PFSK-1 (cell line): Measurements from ENCODE around the gene MCM3AP.

Experiments used
- FOXP2 ChIP-seq: optimal IDR thresholded peaks from 2 replicates; pipeline ENCODE3; 2011; ENCODE audit warnings: borderline replicate concordance, control low read depth, inconsistent platforms; ENCODE audit not compliant: insufficient read depth; ENCODE audit errors: extremely low read length, extremely low read depth
- POLR2AphosphoS5 ChIP-seq: IDR thresholded peaks from 2 replicates; pipeline ENCODE4 v1.6.1; 2012; ENCODE audit warnings: low read depth, mild to moderate bottlenecking, control low read depth, low read length, moderate library complexity
- REST ChIP-seq, 2 experiments: IDR thresholded peaks; 2 replicates each; pipeline versions ENCODE4 v1.6.1 to v1.8.0; 2011 to 2012; ENCODE audit warnings: low read depth in 2 of 2, low read length in 2 of 2, control low read depth in 1 of 2, inconsistent platforms in 1 of 2, mild to moderate bottlenecking in 1 of 2, moderate library complexity in 1 of 2; ENCODE audit not compliant: insufficient read depth in 1 of 2
- TAF1 ChIP-seq: IDR thresholded peaks from 2 replicates; pipeline ENCODE4 v1.6.1; 2012; ENCODE audit warnings: low read length, control low read depth, borderline replicate concordance; ENCODE audit not compliant: insufficient read depth

- no peak for TF ChIP-seq TAF1
- TF ChIP-seq POLR2AphosphoS5 = no peak
- no peak for TF ChIP-seq FOXP2
- TF ChIP-seq REST (IDR thresholded peaks at IDR 0.05; ENCODE audit: insufficient read depth in 1 of 2, low read depth in 2 of 2, low read length in 2 of 2) = no peak
Observed at GRCh38 chr21:46256501-46256994, 28.9 kb downstream of the MCM3AP start.
